HG03196 (cell line): Measurements from ENCODE around the gene SLCO2B1.

Source experiments
- ATAC-seq: cut with Tn5 transposase; IDR thresholded peaks from one replicate; pipeline ENCODE4 v1.9.1; 2021; ENCODE audit not compliant: unreplicated experiment

The SLCO2B1 gene

DNA sequence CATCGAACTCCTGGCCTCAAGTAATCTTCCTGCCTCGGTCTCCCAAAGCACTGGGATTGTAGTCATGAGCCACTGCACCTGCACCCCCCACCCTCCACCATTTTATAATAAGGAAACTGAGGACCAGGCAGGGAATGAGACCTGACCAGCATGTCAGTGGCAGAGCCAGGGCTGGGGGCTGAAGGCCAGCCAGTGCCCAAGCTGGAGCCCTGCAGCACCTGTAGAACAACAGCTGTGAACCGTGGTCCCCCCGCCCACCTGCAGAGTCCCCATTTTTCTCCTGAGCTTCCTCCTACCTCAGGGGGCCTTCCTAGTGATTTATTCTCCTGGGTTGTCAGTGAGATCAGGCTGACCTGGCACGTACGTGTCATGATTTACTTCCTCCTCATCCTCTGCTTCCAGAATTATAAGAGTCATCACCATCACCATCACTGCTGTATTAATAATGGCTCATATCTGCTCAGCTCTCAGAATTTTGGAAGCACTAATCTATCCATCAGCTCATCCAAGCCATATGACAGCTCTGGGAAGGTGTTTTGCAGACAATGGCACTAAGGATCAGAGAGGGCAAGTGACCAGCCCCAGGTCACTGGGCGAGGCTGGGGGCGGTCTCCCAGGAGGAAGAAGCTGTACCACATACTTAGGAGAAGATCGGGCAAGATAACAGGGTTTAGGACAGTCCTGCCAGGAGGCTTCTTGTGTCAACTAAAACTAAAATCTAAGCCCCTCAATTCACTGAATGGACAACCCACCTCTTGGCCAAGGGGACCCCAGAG lies 5.5 kb upstream of the SLCO2B1 start:
- no peak for ATAC-seq

DNA sequence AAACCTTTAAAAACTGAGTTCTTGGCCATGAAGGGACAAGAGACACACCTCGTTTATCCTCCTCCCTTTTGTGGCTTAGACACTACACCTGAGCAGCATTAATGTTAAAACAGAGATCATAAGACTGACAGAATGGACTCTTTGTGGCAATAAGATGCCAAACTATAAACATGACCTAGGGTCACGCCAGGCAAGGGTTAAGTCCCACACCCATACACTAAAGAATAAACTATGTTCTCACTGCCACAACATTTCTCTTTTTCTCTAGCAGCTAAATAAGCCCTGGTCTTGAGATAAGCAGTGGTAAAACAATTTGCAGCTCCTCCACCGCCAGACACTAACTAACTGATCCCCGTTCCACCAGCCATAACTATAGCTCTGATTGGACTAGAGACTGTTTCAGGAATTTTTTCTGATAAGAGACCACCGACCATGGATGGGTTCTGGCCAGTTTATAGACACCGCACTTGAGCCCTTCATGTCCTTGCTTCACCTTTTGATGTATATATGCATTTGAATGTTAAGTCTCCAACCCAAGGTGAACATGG lies 4.9 kb upstream of the SLCO2B1 start:
- no peak for ATAC-seq

DNA sequence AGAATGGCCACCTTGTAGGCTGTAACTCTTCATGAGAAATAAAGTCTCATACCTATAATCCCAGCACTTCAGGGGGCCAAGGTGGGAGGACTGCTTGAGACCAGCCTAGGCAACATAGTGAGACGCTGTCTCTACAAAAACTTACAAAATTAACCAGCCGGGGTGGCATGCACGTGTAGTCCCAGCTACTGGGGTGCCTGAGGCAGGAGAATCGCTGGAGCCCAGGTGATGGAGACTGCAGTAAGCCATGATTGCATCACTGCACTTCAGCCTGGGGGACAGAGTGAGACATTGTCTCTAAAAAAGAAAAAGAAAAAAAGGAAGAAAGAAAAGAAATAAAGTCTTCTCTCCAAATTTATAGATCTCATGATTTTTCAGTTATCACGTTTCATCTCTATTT lies 4.2 kb upstream of the SLCO2B1 start:
- no peak for ATAC-seq

DNA sequence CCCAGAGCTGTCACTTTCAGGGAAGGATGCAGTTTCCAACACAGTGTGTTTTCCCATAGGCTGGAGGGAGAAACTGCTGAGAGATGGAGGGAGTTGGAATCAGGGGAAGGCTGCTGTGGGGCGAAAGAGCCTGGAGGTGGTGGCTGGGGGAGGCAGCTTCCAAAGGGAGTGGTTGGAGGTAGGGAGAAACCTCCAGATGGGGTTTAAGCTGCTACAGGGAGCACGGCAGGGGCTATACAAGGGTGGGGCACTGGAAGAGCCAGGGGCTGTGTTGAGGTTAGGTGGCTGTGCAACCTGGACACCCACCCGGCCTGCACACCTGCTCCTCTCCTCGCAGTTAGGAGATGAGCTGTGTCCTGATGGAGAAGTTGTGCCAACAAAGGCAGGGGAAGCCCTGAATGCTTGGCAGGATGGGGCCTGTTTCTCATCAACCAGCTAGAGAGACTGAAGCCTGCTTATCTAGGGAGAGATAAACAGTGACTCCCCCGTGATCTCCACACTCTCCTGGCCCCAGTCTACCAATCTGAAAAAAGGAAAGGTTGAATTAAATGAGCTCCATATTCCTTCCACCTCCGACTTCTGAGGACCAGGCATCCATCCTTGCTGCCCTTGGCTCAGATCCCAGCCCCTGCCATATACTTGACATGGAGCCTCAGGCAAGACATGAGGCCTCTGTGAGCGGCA lies 3.6 kb upstream of the SLCO2B1 start:
- no peak for ATAC-seq

DNA sequence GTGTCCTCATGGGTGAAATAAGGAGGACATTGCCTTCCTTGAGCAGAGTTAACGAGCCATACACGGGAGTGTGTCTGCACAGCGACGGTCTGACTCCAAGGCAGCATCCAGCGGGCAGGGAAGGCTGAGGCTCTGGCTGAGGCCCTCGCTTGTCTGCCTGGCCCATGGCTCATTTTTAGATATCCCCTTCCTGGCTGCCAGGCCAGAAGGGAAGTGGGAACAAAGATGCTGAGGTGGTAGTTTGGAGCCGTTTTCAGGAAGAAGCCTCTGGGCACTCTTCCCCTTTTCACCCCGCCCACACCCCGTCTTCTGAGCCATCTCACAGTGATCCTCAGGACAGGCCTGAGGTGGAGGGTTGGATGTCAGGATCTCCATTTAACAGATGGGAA lies 3.0 kb upstream of the SLCO2B1 start:
- no peak for ATAC-seq

DNA sequence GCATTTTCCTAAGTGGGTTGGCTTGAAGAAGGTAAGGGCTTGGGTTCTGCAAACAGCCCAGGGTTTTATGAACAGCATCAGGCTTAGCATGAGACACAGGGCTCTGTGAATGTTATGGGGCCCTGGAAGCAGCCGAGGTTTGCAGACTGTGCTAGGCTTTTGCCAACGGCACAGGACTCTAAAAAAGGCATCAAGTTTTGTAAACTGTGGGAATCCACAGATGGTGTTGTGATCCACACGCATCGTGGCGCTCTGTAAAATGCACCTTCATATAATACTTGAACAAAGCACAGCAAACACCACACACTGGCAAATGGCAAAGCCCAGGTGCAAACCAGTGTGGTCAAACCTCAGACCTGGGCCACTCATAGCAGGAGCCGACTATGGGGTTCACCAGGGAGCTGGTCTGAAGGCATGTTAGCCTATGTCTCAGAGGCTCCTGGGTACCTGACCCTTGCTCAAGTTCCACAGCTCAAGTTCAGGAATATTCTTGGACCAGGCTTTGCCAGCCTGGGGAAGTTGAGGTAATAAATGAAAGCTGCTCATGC lies 2.4 kb upstream of the SLCO2B1 start:
- ATAC-seq: no peak

DNA sequence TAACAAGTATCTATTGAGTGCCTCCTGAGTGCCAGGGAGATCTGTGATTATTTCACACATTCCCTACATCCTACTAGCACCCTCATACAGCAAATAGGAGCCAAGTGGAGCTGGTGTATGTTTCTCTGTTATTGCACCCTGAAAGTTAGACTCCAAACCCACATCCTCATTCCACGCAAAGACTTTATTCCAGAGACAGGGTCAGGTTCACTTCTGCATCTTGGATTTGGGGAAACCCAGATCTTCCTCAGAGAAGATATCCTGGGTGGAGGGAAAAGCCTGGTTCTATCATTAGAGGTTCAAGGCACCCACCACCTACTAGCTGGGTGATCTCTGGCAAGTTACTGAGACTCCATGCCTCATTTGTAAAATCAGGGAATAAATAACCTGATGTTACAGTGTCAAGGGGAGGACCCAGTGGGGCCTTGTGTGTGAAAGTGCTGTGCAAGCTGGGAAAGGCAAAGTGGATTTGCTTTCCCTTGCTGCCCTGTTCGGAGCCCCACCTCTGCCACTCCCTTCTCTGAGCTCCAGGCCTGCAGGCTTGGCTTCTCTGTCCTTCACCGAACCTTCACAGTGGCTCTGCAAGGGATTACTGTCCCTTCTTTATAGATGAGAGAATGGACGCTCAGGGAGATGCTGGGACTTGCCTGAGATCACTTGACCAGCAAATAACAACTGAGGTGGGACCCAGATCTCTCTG lies 991 bp upstream of the SLCO2B1 start:
- no peak for ATAC-seq

DNA sequence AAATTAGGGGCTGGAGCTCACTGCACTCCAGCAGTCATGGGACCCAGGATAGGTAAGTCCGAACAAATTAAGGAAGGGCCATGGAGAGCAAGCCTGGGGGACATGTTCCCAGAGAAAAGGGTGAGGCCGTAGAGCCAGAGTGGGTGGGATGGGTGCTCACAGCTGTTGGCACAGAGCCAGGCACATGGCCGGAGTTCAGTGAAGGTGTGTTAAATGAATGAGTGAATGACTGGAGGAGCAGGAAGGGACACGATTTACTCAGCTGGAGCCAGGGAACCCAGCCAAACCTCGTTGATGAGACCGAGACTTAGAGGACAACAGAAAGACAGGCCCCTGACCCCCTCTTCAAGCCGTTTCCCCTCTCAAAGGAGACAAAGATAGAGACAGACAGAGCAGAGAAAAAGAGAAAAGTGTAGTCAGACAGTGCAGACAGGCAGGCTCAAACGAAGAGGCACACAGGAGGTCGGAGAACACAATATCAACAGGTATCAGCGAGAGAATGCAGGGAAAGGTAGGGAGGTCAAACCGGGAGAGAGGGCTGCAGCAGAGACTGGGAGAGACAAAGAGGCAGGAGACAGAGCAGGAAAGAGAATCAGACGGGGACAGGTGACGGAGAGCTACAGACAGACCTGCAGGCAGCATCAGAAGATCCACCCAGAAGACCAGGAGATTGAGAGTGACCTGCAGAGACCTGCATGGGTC lies 590 bp downstream of the SLCO2B1 start:
- no peak for ATAC-seq

DNA sequence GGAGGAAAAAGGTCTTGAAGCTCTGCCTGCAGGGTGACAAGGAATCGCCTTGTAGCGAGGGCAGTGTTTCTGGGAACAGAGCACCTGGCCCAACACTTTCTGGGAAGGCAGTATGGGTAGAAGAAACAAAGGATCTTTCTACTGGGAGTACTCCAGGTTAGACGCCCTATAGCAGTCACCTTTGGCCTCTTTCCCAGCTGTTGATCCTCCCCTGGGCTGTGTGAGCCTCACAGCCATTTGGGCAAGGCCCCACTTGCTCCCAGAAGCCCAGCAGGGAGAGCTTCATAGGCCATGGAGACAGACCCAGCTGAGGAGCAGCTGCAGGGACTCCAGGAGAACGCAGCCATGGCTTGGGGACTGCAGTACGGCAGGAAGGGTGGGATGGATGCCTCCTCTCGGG lies 1.2 kb downstream of the SLCO2B1 start:
- no peak for ATAC-seq

DNA sequence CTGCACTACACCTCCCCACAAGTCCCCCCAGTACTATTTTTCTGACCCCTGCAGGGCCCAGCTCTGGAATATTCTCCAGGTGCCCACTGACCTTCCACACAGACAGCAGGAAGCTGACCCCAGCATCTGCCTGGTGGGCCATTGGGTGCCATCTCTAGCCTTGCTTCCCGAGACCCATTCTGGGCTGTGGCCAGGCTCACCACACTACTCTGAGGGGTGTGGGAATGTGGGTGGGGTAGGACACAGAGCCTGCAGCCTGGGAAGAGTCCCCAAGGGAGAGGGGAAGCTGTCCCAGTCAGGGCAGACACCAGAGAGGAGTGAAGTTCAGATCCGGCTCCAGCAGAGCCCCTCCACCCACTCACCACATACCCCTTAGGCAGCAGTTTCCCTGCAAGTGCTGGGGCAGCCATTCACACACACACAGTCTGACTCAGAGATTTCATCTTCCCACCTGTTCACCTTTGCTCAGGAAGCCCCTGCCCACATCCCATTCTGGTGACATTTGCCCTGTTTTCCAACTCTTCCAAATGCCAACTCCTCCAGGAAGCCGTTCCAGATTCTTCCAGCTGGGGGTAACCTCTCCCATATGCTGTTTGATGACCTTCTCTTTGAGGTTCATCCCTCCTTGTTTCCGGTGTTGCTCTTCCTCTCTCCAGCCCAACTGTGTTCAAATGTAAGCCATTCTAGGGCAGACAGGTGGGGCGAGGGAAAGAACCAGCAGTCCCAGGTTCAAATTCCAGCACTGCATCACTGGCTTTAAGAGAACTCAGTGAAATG lies 1.9 kb downstream of the SLCO2B1 start:
- no peak for ATAC-seq

DNA sequence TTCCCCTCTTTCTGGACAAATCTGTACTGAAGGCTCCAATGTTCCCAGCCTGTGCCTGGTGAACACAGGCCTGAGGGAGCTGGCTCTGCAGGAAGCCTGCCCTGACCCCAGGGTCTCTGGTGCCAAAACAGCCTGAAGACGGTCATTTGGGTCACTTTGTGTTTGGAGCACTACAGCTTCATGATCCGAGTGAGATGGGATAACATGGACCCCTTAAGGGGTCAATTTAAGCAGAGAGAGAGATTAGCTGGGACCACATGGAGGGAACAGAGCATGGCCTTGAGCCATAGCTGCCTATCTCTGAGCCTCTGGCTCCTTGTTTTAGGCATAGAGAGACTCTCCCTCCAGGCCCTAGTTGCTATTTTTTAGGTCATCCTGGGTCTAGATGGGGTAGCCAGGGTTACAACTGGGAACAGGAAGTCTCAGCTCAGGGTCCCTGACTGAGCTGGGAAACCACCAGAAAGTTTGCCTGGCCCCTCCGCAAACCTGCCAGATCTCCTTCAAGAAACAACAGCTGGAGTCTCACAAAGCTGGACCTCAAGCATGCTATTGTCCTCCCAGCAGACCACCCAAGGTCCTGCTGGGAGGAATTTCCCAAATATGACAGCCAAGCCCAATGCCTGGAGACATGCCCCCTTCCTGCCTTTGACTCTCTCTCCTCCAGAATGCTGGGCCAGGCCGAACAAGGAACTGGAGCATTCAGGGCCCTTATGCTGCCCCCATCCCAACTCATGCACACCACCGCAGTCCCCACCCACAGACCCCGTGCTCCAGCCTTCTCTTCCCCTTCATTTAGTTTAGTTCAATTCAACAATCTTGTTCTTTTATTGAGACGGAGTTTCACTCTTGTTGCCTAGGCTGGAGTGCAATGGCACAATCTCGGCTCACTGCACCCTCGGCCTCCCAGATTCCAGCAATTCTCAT lies 4.0 kb downstream of the SLCO2B1 start:
- ATAC-seq: no peak

DNA sequence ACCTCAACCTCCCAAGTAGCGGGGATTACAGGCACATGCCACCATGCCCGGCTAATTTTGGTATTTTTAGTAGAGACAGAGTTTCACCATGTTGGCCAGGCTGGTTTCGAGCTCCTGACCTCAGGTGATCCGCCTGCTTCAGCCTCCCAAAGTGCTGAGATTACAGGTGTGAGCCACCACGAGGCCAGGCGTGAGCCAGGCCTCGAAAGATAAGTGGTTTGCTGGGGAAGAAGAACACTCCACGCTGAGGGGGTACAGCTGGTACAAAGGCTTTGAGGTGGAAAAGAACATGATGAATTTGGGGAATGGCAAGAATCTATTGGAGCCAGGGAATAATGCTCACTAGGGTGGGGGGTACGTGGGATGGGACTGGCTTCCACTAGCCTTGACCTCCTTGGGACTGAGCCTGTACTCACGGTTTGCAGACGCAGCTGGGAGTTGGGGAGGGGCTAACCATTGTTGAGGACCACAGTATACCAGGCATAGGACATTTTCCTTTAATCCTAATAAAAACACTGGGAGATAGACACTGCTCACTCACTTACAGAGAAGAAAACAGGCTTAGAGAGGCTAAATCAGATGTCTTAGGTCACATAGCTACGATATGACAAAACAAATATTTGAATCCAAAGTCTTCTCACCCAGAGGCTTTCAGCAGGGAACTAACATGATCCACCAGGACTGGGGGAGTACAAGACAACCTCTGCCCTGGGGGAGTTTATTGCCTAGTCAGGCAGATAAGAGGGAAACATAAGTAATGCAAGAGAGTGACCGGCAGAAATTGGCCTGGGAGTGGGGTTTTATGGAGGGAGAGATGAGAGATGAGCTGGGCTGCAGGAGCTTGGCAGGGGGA lies 4.9 kb downstream of the SLCO2B1 start:
- no peak for ATAC-seq

DNA sequence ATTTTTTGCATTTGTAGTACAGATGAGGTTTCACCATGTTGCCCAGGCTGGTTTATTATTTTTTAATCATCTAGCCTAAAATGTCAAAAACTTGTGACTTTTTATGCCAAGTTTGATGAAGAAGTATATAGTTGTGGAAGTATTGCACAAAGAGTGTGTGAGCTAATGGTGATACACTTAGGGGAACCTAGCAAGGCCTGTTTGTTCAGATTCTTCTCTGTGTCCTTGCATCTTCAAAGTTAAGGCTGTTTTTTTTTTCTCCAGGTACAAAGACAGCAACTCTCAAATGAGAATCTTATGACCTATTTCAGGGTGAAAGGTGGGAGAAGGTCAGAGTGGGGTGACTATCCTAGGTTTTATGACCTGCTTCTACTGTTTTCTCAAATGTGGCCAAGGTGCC lies 7.3 kb downstream of the SLCO2B1 start:
- ATAC-seq: no peak

DNA sequence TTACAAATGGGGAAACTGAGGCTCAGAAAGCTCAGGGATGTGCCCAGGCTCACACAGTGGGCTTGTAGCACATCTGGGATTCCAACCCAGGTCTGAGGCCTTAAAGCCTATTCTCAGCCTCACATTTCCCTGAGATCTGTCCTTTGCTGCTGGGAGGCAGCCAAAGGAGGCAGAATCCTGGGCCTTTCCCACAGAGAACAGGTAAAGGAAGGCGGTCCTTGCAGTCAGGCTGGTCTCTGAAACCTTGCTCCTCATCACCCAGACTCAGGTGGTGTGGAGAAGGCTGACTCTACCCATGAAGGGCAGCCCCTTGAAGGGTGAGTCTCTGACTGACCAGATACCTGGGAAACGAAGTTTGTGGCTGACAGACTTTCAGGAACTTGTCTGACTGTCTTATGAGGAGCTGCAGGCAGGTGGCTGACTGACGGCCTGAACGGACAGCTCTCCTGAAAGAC lies 7.8 kb downstream of the SLCO2B1 start:
- no peak for ATAC-seq

DNA sequence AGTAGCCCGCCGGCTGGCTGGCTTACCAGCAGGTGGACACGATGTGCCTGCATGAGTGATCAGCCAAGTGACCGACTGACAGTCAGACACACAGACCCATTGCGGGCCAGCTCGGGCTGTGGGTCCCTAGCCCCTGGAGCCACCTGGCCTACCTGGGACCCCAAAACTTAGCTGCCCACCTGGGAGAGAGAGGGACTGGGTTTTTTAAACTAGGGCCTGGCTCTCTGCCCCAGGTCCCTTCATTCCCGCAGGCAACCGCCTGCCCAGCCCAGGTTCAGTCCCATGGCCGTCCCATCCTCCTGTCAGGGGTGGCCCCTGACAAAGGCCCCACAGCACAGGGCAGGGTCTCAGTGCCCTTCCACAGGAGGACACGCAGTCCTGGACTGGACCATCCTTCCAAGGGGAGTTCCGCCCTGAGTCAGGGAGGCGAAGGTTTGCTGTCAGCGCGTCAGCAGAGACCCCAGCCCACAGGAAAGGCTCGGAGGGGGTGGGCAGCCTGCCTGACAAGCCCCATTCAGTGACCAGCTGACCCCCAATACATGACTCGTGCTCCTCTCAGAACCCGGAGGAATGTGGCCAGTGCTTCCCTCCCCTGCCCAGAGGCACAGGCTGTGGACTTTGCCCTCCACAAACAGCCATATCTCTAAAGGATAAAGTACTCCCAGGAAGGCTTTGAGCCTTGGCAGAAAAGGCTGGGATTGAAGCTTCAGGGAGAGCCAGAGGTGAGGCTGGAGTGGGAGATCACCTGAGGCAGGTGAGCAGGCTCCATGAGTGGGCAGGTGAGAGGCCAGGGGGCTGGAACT lies 8.4 kb downstream of the SLCO2B1 start:
- ATAC-seq: no peak

DNA sequence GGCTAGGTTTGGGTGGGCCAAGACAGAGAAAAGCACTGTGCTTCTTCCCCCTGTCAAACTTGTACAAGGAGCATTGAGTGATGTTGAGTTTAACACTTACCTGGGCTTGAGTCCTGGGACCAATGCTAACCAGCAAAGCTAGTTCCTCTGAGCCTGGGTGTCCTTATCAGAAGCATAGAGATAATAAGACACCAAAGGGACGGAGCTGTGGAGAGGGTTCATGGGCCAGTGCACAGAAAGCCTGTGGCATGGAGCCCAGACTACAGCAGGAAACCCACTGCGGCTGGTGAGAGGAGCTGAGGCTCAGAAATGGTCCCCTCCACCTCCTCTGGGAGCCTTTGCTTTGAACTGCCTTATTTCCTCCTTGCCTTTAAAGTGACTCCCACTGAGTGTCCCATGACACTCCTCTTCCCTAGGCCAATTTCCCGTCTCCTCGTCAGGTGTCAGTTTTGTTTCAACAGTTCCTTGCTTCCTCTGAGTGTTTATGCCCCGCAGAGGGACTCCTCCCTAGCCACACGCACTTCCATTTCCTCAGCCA lies 9.4 kb downstream of the SLCO2B1 start:
- ATAC-seq: no peak

DNA sequence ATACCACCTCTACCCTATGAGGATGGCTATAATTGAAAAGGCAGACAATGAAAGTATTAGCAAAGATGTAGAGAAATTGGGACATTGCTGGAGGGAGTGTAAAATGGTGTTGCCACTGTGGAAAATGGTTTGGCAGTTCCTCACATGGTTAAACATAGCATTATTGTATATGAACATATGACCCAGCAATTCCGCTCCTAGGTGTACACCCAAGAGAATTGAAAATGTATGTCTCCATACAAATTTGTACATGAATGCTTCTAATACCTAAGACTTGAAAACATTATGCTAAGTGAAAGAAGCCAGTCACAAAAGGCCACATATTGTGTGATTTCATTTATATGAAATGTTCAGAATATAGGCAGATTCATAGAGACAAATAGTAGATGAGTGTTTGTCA lies 10.0 kb downstream of the SLCO2B1 start:
- ATAC-seq: no peak
